ENCODE data around the gene ANGPTL7.

DNA sequence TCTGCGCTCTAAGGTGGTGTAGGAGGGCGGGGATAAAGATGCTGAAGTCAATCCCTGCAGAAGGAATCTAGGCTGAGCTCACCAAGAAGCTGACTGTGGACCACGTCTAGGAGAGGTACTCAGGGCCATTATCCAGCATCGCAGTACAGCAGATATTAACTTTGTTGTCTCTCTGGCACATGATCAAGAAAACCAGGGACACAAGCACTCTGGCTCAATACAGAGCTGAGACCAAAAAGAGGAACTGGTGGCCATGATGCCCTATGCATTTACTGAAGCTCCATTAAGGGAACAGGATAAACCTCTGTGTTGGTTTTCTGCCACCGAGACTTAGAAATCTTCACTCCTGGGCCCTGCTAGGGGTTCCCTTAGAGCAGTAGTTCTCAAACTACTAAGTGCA is 38.0 kb upstream of the ANGPTL7 start:
- TF ChIP-seq GATA2 (IDR thresholded peaks at IDR 0.05; ENCODE audit: low read depth, low read length) (no peak), GATA3 (IDR thresholded peaks at IDR 0.05; ENCODE audit: low read depth, low read length) (no peak)
